Measurements from ENCODE around the gene RASGRF1. TPM values are rescaled to one million over a fixed set of nuclear protein-coding genes. Genes with fewer than 3 reads are reported as not detected.

Gene RASGRF1
- total and polyA plus RNA-seq, 2 donors (not counting 1 experiment from before 2014, with no cell fraction given), result 1.0 to 9.4 TPM

DNA sequence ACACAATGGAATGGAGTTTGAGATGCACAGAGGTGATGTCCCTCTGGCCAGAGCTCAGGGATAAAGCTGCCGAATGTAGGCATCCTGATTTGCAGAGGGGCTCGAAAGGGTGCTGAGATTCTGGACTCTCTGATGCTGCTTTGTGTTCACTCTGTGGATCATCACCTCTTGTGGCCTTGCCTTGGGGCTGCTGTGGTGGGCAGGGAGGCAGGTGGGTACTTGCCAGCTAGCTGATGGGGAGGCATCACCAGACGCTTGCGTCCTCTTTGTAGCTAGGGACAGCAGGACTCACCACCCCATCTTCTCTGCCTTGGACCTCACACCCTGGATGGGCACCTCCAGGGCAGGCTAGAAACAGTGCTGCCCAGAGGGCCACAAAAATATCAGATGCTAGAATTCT is 14.6 kb upstream of the RASGRF1 start:
- ChIA-PET POLR2A (no interaction called here), CTCF (interaction anchor here (0.7 to 0.9 kb wide), 2 partner anchors 23 to 196 kb away, joined by 3 read pairs; no protein-coding TSS in a partner anchor)
- WGBS (ENCODE audit: insufficient coverage), result 94% methylated on average over 3 of the region's 4 CpGs
- ATAC-seq (ENCODE audit: low read depth) (no peak), DNase-seq (no peak)
- Histone ChIP-seq H3K36me3 (replicated peaks in 1 of 2; ENCODE audit: control extremely low read depth in 1 of 2, control insufficient read depth in 1 of 2, extremely low read depth in 1 of 2, insufficient read depth in 2 of 2, low read length in 1 of 2) (no peaks in the 10 kb centered on the region), H3K9ac (ENCODE audit: low read length) (no peak overlapping the region), H3K4me1 (ENCODE audit: control insufficient read depth in 2 of 2, insufficient read depth in 2 of 2, low read length in 2 of 2) (peaks cover 12% of the 10 kb centered on the region in 2 donors), H3K27ac (ENCODE audit: low read length in 2 of 2) (no peak overlapping the region), H3K9me3 (ENCODE audit: control extremely low read depth in 1 of 3, control insufficient read depth in 2 of 3, insufficient read depth in 1 of 3, low read length in 2 of 3) (peaks cover 0 to 3% (median 0%) of the 10 kb centered on the region in 3 donors), H4K20me1 (ENCODE audit: control insufficient read depth, insufficient read depth, low read length, poor library complexity, severe bottlenecking) (no peaks in the 10 kb centered on the region), H3K27me3 (replicated peaks in 1 of 4; ENCODE audit: control extremely low read depth in 1 of 4, control insufficient read depth in 3 of 4, insufficient read depth in 4 of 4, low read length in 3 of 4) (peaks cover 0 to 5% (median under 1%) of the 10 kb centered on the region in 4 experiments), H3K4me2 (replicated peaks; ENCODE audit: low read depth, low read length, poor library complexity, severe bottlenecking) (no peak overlapping the region), H3K4me3 (ENCODE audit: control extremely low read depth in 1 of 5, extremely low read depth in 1 of 5, insufficient read depth in 1 of 5, low read depth in 2 of 5, low read length in 4 of 5) (no peak overlapping the region), H2AFZ (ENCODE audit: insufficient read depth, low read depth, low read length, poor library complexity, severe bottlenecking) (no peak overlapping the region), H3K79me2 (ENCODE audit: control insufficient read depth, insufficient read depth, low read length) (no peaks in the 10 kb centered on the region)
- TF ChIP-seq, protein P1, sequence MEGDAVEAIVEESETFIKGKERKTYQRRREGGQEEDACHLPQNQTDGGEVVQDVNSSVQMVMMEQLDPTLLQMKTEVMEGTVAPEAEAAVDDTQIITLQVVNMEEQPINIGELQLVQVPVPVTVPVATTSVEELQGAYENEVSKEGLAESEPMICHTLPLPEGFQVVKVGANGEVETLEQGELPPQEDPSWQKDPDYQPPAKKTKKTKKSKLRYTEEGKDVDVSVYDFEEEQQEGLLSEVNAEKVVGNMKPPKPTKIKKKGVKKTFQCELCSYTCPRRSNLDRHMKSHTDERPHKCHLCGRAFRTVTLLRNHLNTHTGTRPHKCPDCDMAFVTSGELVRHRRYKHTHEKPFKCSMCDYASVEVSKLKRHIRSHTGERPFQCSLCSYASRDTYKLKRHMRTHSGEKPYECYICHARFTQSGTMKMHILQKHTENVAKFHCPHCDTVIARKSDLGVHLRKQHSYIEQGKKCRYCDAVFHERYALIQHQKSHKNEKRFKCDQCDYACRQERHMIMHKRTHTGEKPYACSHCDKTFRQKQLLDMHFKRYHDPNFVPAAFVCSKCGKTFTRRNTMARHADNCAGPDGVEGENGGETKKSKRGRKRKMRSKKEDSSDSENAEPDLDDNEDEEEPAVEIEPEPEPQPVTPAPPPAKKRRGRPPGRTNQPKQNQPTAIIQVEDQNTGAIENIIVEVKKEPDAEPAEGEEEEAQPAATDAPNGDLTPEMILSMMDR (IDR thresholded peaks at IDR 0.05), result no peak
- no peak for TF ChIP-seq EZH2 (IDR thresholded peaks at IDR 0.05; ENCODE audit: borderline replicate concordance, insufficient read depth, low read depth, low read length, poor library complexity, severe bottlenecking)
- Mint-ChIP-seq H3K4me1 (peaks cover 15% of the 10 kb centered on the region), H3K27me3 (peaks cover 26% of the 10 kb centered on the region), H3K4me3 (no peak overlapping the region), H3K9me3 (ENCODE audit: insufficient read depth) (no peaks in the 10 kb centered on the region), H3K27ac (no peak overlapping the region)
- intact Hi-C loops (cut with micrococcal nuclease), result no loop called here

DNA sequence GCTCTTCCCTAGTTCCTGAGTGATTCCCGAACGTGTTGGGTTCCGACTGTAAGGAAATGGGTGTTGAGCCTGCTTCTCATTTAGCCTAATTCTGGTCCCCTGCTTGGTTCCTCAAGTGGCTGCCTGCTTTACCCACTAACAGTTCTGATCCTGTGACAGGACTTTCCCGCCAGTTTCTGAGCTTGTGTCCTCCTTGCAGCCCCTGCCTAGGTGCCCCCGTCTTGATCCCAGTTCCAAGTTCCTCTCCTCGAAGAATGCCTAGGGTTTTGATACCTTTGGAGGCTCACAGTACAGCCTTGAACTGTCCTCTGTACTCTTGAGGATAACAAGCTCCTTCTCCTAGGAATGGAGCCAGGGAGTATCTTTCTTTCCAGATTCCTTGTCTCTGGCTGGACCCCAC is 12.0 kb upstream of the RASGRF1 start:
- H3K4me1 Mint-ChIP-seq, result peaks cover 13% of the 10 kb centered on the region
- CTCF ChIA-PET, result no interaction called here
- ATAC-seq (ENCODE audit: low read depth) (no peak), DNase-seq (no peak)
- Histone ChIP-seq H3K9ac (ENCODE audit: low read length) (no peak overlapping the region), H2AFZ (ENCODE audit: insufficient read depth, low read depth, low read length, poor library complexity, severe bottlenecking) (no peak overlapping the region), H4K20me1 (ENCODE audit: control insufficient read depth, insufficient read depth, low read length, poor library complexity, severe bottlenecking) (no peaks in the 10 kb centered on the region), H3K4me2 (replicated peaks; ENCODE audit: low read depth, low read length, poor library complexity, severe bottlenecking) (no peak overlapping the region), H3K27ac (ENCODE audit: low read length in 2 of 2) (no peak overlapping the region), H3K79me2 (ENCODE audit: control insufficient read depth, insufficient read depth, low read length) (no peaks in the 10 kb centered on the region), H3K9me3 (ENCODE audit: control extremely low read depth in 1 of 3, control insufficient read depth in 2 of 3, insufficient read depth in 1 of 3, low read length in 2 of 3) (peaks cover 0 to 3% (median 0%) of the 10 kb centered on the region in 3 donors), H3K36me3 (replicated peaks in 1 of 2; ENCODE audit: control extremely low read depth in 1 of 2, control insufficient read depth in 1 of 2, extremely low read depth in 1 of 2, insufficient read depth in 2 of 2, low read length in 1 of 2) (no peaks in the 10 kb centered on the region), H3K4me3 (ENCODE audit: control extremely low read depth in 1 of 5, extremely low read depth in 1 of 5, insufficient read depth in 1 of 5, low read depth in 2 of 5, low read length in 4 of 5) (no peak overlapping the region), H3K27me3 (replicated peaks in 1 of 4; ENCODE audit: control extremely low read depth in 1 of 4, control insufficient read depth in 3 of 4, insufficient read depth in 4 of 4, low read length in 3 of 4) (peaks cover 0 to 7% (median 4%) of the 10 kb centered on the region in 4 experiments), H3K4me1 (ENCODE audit: control insufficient read depth in 2 of 2, insufficient read depth in 2 of 2, low read length in 2 of 2) (peaks cover 10% of the 10 kb centered on the region in 2 donors)
- H3K27ac Mint-ChIP-seq, result no peak overlapping the region
- H3K9me3 Mint-ChIP-seq (ENCODE audit: insufficient read depth), result no peaks in the 10 kb centered on the region
- POLR2A ChIA-PET, result no interaction called here
- intact Hi-C loops (cut with micrococcal nuclease), result no loop called here
- no peak for TF ChIP-seq EZH2 (IDR thresholded peaks at IDR 0.05; ENCODE audit: borderline replicate concordance, insufficient read depth, low read depth, low read length, poor library complexity, severe bottlenecking)
- TF ChIP-seq, protein P1 (IDR thresholded peaks at IDR 0.05), result no peak
- no peak overlapping the region for H3K4me3 Mint-ChIP-seq
- 84% methylated on average over 6 of the region's 6 CpGs for WGBS (ENCODE audit: insufficient coverage)
- H3K27me3 Mint-ChIP-seq, result peaks cover 38% of the 10 kb centered on the region

Data from B cell (primary cell).